Gastrocnemius medialis (tissue), 4 donors: ENCODE data around the gene CBFA2T2. TPM values are rescaled to one million over a fixed set of nuclear protein-coding genes. Genes with fewer than 3 reads are reported as not detected.

ENCODE experiments used
- ATAC-seq, 2 donors: fragments of 150-250 bp; one replicate each; pipeline ENCODE4 v1.9.1; 2016
- DNase-seq, 2 donors: peaks; one replicate each; pipeline ENCODE4 v3.0.0-alpha.2; 2019
- H3K27ac ChIP-seq, 4 donors: fragments of 200-600 bp; sonication (generic); 1 replicate in 1 of 4; 2 replicates in 3 of 4; pipeline ENCODE4 v1.5.1; 2016 to 2018; ENCODE audit warnings: mild to moderate bottlenecking in 2 of 4, moderate library complexity in 1 of 4
- H3K27me3 ChIP-seq, 3 donors: fragments of 200-600 bp; sonication (generic) in 2 of 3; 1 replicate in 1 of 3; 2 replicates in 2 of 3; pipeline versions ENCODE4 v1.5.1 to v1.6.0; 2016 to 2019; ENCODE audit warnings: mild to moderate bottlenecking in 1 of 3, moderate library complexity in 1 of 3
- H3K36me3 ChIP-seq, 2 donors: fragments of 200-600 bp; sonication (generic) in 1 of 2; one replicate each; pipeline ENCODE4 v1.5.1; 2017 to 2018
- H3K4me1 ChIP-seq, 2 donors: fragments of 200-600 bp; sonication (generic) in 1 of 2; one replicate each; pipeline ENCODE4 v1.5.1; 2016 to 2017; ENCODE audit warnings: mild to moderate bottlenecking in 2 of 2
- H3K4me3 ChIP-seq, 4 donors: fragments of 200-600 bp; sonication (generic) in 3 of 4; 1 replicate in 1 of 4; 2 replicates in 3 of 4; pipeline ENCODE4 v1.5.1; 2016 to 2019; ENCODE audit warnings: mild to moderate bottlenecking in 2 of 4
- H3K9me3 ChIP-seq, 3 donors: fragments of 200-600 bp; sonication (generic) in 2 of 3; 1 replicate in 1 of 3; 2 replicates in 2 of 3; pipeline ENCODE4 v1.5.1; 2016 to 2019
- POLR2A ChIP-seq, 2 donors: fragments of 450-650 bp; IDR thresholded peaks; one replicate each; pipeline ENCODE4 v1.6.1; 2017; ENCODE audit warnings: antibody characterized with exemption in 2 of 2, mild to moderate bottlenecking in 2 of 2, moderate library complexity in 2 of 2
- in situ Hi-C, 4 donors: fragments of 200-750 bp; cut with MboI; loops; one replicate each; pipeline versions ENCODE4 v1.15.0 to v1.8.0; 2017; ENCODE audit warnings: low sequenced_read_pairs in 4 of 4
- intact Hi-C: fragments of 100-400 bp; cut with DNase I; formaldehyde crosslinking; loops from one replicate; pipeline ENCODE4 v1.15.1; 2023; ENCODE audit warnings: low total_unique reads
- total RNA-seq, 4 donors: library from RNA; depleted of rRNA; stranded (reverse); fragments of >200 nt; gene quantifications; one replicate each; pipeline versions ENCODE4 v1.1.0 to v1.2.3, GENCODE V29; 2016
- TF ChIP-seq, protein P1 (sequence below), 5 experiments: fragments of 450-650 bp in 3 of 5; fragments of 200-600 bp in 2 of 5; sonication (generic) in 2 of 5; IDR thresholded peaks in 4 of 5; conservative IDR thresholded peaks in 1 of 5; 1 replicate in 4 of 5; 2 replicates in 1 of 5; pipeline ENCODE4 v1.5.1; 2016 to 2019; ENCODE audit warnings: antibody characterized with exemption in 5 of 5, mild to moderate bottlenecking in 3 of 5, moderate library complexity in 3 of 5

CBFA2T2 gene
- total RNA-seq, 4 donors from 2014 or later, result 6.9 to 8.9 (median 7.9) TPM

DNA sequence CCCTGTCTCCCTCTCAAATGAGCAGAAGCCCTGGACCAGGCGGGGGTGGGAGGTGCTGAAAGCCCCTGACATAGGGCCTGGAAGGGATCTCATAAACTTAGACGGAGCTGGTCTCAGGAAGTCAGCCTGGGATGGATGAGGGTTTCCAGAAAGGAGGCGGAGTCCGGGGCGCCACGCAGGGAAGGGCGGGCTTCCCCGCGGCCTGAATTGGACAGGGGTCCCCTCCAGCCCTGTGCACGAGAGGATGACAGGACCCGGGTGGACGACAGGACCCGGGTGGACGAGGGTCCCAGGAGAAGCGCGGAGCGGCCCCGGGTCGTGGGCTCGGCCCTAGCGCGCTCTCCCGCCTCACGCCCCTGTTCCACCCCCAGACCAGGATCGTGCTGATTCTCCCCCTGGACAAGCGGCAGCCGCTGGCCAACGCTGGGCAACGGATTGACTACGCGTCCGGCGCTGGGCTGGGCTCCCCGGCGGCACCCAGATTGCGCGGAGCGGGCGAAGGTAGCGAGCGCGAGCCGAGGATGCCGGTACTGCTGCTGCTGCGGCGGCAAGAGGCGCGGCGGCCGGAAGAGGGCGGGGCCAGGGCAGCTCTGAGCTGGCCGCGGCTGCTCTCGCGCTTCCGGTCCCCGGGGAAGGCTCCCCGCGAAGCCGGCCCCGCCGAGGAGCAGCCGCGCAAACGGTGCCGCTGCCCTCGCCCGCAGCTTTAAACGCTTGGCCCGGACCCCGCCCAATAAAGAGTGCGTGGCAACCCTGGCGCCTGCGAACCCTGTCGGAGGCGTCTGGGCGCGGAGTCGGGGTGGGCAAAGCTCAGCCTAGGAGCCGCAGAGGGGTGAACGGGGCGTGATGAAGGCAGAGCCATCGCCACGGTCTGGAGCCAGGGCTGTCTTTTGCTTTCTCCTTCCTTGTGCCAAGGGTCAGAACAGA, 173.5 kb downstream of the CBFA2T2 start:
- ATAC-seq (peak; percentile 21 to 35), DNase-seq (peak; percentile 47 to 60)
- Histone ChIP-seq H3K4me3 (peak overlapping the region; percentile 65 to 78 (median 70)), H3K27me3 (no peaks in the 10 kb centered on the region), H3K36me3 (peaks cover 0 to 19% of the 10 kb centered on the region in 2 donors), H3K9me3 (no peaks in the 10 kb centered on the region), H3K4me1 (peaks cover 14 to 20% of the 10 kb centered on the region in 2 donors), H3K27ac (peak overlapping the region; percentile 76 to 82 (median 78))
- peak; percentile 36 to 64 for TF ChIP-seq POLR2A (IDR thresholded peaks at IDR 0.05)
- TF ChIP-seq, protein P1, sequence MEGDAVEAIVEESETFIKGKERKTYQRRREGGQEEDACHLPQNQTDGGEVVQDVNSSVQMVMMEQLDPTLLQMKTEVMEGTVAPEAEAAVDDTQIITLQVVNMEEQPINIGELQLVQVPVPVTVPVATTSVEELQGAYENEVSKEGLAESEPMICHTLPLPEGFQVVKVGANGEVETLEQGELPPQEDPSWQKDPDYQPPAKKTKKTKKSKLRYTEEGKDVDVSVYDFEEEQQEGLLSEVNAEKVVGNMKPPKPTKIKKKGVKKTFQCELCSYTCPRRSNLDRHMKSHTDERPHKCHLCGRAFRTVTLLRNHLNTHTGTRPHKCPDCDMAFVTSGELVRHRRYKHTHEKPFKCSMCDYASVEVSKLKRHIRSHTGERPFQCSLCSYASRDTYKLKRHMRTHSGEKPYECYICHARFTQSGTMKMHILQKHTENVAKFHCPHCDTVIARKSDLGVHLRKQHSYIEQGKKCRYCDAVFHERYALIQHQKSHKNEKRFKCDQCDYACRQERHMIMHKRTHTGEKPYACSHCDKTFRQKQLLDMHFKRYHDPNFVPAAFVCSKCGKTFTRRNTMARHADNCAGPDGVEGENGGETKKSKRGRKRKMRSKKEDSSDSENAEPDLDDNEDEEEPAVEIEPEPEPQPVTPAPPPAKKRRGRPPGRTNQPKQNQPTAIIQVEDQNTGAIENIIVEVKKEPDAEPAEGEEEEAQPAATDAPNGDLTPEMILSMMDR (IDR thresholded peaks at IDR 0.05 in 4 of 5, conservative IDR thresholded peaks at IDR 0.05 in 1 of 5), result peak in 1 of 5 experiments; percentile 10
- intact Hi-C loops (loop anchor here (10.0 kb wide), 2 partner anchors 179 to 331 kb away; partner anchors contain the start of gene RALY), in situ Hi-C loops (loop anchor here in 1 of 4 donors (10.0 kb wide), 1 partner anchor 199 kb away; no protein-coding TSS in a partner anchor)

DNA sequence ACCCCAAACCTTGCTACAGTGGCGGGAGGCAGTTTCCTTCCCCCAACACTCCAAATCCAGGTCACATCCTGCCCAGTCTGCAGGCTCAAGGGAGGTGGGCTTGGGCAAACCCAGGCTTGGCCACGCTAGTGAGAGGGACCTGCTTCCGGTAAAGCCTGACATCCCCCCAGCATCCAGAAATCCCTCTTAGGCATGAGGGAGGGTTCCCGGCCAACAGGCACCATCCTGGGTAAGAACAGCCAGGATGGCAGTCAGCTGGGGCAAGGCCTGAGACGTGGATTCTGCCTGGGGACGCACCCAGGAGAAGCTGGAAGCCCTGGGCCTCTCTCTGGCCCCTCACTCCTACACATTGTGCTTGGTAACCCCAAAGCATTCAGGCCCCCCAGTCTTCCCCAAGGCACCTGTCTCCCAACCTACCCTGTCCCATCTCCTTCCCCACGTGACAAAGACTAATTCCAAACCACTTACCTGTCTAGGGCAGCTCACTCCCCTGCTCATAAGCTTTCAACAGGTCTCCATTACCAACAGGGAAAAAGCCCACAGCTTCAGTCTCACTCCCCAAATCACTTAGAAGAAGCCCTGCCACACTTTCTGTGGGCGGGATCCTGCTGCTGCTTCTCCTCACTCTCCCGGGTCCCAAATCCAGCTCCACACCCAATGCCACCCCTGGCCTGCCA, 174.3 kb downstream of the CBFA2T2 start:
- peak overlapping the region; percentile 65 to 78 (median 70) for H3K4me3 ChIP-seq
- no peaks in the 10 kb centered on the region for H3K27me3 ChIP-seq
- in situ Hi-C loops, result loop anchor here in 1 of 4 donors (10.0 kb wide), 1 partner anchor 199 kb away; no protein-coding TSS in a partner anchor
- H3K4me1 ChIP-seq, result peaks cover 14 to 20% of the 10 kb centered on the region in 2 donors
- DNase-seq, result no peak
- TF ChIP-seq, protein P1 (IDR thresholded peaks at IDR 0.05 in 4 of 5, conservative IDR thresholded peaks at IDR 0.05 in 1 of 5), result no peak
- TF ChIP-seq POLR2A (IDR thresholded peaks at IDR 0.05), result no peak
- ATAC-seq, result no peak
- intact Hi-C loops, result loop anchor here (10.0 kb wide), 2 partner anchors 179 to 331 kb away; partner anchors contain the start of gene RALY
- no peaks in the 10 kb centered on the region for H3K9me3 ChIP-seq
- H3K36me3 ChIP-seq, result peaks cover 0 to 16% of the 10 kb centered on the region in 2 donors
- H3K27ac ChIP-seq, result peak overlapping the region; percentile 76 to 82 (median 78)

DNA sequence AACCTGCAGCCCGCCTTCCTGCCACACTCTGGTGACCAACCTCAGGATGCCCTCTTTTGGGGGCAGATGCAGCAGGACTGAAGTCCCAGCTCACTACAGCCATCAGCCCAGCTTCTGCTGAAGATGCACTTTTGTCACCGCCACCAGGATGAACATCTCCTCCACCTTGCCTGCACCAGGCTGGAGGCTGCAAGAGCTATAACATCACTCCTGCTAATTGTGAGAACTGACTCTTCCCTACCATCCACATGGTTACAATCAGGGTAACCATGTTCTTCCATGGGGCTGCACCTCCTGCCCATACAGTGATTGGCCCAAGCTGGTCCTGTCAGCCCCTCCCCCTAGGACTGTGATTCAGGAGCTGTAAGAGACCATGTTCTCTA, 174.9 kb downstream of the CBFA2T2 start:
- Histone ChIP-seq H3K36me3 (peaks cover 0 to 11% of the 10 kb centered on the region in 2 donors), H3K9me3 (no peaks in the 10 kb centered on the region), H3K4me3 (no peak overlapping the region), H3K4me1 (peaks cover 14 to 20% of the 10 kb centered on the region in 2 donors), H3K27ac (no peak overlapping the region), H3K27me3 (no peaks in the 10 kb centered on the region)
- in situ Hi-C loops, result loop anchor here in 2 of 4 donors (5.0 to 10.0 kb wide), 2 partner anchors 200 to 207 kb away; no protein-coding TSS in a partner anchor
- intact Hi-C loops, result loop anchor here (5.0 to 10.0 kb wide), 3 partner anchors 180 to 330 kb away; partner anchors contain the start of genes CDK5RAP1 and RALY
- no peak for TF ChIP-seq POLR2A (IDR thresholded peaks at IDR 0.05)
- TF ChIP-seq, protein P1 (IDR thresholded peaks at IDR 0.05 in 4 of 5, conservative IDR thresholded peaks at IDR 0.05 in 1 of 5), result no peak
- DNase-seq (no peak), ATAC-seq (no peak)
